Globus pallidus (tissue), 1 donor: Measurements from ENCODE around the gene DGUOK.

Experiments used
- DNase-seq: peaks from one replicate; pipeline ENCODE4 v3.0.0-alpha.2; 2015; ENCODE audit warnings: low spot score

Gene DGUOK

DNA sequence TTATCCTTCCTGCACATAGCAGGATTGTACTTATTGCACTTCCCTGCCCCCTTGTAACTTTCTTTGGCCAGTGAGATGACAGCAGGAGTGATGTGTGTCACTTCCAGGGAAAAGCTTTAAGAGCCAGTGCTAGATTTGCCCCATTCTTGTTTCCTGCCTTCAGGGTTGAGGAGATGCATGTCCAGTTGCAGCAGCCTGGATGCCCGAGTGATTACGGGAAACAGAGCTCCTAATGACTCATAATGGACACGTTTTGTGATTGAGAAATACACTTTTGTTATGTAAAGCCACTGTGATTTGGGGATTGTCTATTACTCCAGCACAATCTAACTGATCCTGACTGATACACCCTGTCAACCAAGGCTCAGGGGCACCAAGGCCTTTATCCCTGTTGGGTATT is 53.0 kb downstream of the DGUOK start:
- no peak for DNase-seq

DNA sequence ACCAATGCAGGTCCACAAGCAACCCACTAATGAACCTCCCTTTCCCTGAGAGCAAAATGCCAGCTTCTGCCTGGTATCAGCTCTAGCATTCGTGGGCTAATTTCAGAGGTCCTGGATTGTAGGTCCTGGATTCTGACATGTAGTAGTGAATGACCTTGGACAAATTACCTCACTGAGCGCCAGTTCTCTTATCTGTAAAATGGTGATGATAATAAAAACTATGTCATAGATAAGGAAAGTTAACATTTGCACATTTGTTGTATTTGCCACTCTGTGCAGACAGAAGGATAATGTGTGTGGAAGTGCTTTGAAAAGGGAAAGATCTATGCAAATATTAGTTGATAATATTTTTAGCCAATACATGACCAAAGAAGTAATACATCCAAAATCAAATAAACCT is 53.9 kb downstream of the DGUOK start:
- DNase-seq, result no peak

DNA sequence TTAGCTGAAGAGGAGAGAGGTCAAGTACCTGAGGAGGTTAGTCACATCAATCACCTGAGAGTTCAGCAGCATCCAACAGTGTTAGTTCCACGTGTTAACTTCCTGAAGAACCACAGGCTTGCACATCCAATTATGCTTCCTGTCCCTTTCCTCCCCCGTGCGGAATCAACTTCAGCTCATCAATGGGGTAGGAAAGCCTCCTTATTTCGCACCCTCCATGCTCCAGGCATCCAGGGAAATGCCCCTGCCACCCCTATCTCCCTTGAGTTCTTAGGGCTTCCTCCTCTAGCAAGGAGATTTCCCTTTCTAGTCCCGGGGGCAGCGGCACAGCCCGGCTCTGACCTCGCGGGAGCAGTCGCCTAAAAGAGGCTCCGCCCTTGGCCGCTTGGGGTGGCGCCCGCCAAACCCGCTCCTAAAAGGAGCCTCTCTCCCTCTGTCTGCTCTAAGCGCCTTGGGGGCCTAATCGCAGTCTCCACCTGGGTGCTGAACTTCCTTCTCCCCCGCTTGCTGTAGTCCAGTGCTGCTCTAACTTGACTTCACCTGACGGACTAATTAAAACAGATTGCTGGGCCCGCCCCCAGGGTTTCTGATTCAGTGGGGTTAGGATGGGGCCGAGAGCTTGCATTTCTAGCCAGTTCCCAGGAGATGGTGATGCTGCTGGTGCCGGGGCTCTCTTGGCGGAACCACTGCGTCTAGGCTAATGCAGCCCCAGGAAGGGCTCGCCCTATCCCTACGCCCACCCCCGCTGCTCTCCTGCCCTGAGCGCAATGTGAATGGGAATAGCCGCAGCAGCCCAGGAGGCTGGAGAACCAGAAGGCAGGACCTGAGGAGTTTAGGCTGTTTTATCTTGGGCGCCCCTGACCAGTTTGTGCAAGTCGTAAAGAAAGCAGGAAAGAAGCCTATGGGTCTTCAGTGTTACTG is 54.7 kb downstream of the DGUOK start:
- DNase-seq, result no peak

DNA sequence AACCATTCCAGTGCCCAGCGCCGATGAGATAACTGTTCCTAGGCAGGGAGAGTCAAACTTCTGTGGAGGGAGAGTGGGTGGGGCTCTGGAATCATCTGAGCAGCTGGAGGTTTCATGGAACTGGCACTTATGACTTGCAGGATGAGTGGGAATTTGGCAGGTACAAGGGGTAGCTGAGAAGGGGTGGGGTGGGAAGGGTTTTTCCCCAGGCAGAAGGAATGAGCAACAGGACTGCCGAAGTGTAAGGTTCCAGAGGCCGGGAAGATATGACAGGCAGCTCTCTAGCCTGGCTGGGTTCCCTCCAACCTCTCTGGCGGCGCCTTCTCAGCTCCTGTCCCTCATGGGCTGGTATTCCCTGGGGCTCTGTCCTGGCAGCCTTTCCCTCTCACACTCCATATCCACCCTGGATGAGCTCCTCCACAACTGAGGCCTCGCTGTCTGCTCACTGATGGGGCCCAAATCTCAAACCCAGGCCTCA is 55.5 kb downstream of the DGUOK start:
- no peak for DNase-seq

DNA sequence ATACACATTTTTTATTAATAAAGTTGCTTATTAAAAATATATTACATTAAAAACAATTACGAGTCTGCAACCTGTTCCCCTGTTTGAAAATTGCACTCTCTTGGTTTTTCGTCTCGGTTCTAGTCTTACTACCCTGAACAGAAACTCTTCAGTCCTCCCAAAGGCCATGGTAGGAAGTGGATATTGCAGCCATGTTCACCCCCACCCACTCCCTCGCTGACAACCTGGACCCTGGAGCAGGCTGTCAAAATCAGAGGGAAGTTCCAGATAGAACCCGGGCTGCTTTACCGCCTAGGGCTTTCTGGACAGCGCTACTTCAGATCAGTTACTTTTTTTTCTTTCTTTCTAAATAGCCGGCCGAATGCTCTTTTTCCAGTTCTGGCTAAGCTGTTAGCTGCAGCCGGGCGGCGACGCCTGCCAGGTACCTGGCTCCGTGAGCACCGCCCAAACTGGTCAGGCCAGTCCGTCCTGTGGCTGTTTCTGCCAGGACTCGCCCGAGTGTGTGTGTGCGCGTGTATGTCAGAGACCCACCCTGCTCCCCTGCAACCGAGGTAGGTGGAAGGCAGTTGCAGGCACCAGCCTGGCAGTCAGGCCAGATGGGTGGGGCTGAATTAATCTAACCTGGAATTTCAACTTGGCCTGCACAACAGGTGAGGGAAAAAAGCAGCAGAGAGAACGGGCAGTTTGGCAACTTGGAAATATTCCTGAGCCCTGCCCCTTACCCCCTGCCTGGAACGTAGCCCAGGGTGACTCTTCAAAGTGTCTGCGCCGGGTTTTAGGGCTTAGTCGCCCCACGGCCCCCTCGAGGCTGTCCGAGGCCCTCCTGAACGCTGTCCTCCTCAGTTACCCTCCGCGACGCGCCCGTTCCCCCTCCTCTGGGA is 56.9 kb downstream of the DGUOK start:
- DNase-seq, result no peak

DNA sequence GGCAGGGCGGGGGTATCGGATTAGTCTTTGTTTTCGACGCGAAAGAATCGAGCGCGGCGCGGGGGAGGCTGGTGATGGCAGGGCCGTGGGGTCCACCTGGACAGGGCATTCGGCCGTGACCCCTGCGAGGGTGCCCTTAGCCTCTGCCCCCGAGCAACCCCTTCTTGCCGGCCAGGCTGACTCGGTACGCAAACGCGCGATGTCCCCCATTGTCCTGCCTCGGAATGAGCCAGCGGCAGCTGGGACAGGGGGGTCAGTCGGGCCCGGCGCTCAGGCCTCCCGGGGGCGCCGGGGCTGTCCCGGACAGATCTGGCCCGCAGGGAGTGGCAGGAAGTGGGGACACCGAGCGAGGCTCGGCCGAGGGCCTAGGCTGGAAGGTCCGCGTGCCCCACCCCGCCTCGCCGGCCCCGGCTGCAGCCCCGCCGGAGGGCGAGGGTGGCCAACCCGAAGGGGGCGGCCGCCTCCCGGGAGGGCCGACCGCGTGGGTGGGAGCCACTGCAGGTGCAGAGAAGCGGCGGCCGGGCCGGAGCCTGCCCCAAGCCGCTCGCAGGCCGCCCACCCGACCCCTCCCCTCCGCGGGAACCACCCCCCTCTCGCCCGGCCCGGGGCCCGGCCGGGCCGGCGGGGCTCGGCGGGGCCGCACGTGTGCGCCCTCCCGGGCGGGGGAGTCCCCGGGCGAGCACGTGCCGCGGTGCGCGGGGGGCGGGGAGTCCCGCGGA is 57.7 kb downstream of the DGUOK start, which contains the start of gene TET3:
Gene TET3, plus strand, starts transcription at position 708 of the 719 bp plus-strand sequence. CDS start 1,494 bp downstream, outside the sequence.
- no peak for DNase-seq

DNA sequence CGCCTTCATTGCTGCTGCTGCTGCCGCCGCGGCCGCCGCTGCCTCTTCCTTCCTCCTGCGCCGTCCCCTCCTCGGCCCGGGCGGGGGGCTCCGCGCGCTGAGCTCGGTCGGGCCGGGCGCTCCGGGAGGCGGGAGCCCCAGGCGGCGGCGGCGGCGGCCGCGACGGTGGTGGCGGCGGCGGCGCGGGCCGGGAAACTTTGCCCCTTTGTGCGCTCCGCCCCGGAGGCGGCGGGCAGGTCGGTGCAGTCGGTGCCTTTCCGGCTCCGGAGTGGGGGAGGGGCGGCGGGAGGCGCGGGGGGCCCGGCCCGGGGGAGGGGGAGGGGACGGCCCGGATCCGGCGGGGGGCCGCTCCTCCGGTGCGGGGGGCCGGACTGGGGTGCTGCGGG is 58.2 kb downstream of the DGUOK start:
- no peak for DNase-seq

DNA sequence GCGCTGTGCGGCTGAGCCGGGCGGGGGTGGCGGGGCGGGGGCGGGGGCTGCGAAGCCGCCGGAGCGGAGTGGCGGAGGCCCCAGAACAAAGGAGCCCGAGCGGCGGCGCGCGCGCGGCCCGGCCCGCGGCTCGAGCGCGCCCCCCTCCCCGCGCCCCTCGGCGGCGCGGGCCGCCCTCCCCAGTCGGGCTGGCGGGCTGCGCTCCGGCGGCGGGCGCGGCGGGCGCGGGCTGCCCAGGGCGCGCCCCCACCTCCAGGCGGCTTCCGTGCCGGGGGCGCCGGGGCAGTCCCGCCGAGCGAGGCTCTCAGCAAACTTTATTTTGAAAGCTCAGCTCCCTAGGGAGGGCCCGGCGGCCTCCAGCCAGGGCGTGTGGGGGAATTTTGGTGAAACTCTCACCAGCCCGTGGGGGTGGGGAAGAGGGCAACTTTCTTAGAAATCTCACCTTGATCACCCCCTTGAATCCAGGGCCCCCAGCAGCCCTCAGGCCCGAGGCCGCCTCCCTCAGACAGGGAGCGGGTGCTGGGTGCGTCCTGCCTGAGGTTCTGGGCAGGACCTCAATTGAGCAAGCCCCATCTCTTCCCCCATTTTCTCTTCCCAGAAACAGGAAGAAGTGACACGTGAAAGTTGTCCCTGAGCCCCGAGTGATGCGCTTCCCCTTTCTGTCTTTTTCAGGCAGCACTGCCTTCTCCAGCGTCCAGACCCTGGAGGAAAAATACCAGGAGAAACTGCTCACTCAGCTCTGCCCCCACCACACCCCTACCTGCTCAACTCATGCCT is 58.8 kb downstream of the DGUOK start:
- no peak for DNase-seq

DNA sequence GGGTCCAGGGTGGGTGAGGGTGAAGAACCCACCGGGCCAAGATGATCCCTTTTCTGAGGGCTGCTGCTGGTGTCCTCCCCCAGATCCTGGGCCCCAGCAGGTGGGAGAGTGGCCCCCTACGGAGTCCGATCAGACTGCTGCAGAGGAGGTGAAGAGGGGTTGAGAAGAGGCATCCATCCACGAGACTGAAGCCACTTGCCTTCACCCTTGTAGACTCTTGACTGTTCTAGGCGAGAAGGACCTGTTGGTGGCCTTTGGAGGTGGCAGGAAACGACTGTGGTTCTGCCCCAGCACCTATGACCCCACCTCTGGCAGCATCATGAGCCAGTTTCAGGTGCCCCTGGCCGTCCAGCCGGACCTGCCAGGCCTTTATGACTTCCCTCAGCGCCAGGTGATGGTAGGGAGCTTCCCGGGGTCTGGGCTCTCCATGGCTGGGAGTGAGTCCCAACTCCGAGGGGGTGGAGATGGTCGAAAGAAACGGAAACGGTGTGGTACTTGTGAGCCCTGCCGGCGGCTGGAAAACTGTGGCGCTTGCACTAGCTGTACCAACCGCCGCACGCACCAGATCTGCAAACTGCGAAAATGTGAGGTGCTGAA is 59.5 kb downstream of the DGUOK start:
- DNase-seq, result no peak

DNA sequence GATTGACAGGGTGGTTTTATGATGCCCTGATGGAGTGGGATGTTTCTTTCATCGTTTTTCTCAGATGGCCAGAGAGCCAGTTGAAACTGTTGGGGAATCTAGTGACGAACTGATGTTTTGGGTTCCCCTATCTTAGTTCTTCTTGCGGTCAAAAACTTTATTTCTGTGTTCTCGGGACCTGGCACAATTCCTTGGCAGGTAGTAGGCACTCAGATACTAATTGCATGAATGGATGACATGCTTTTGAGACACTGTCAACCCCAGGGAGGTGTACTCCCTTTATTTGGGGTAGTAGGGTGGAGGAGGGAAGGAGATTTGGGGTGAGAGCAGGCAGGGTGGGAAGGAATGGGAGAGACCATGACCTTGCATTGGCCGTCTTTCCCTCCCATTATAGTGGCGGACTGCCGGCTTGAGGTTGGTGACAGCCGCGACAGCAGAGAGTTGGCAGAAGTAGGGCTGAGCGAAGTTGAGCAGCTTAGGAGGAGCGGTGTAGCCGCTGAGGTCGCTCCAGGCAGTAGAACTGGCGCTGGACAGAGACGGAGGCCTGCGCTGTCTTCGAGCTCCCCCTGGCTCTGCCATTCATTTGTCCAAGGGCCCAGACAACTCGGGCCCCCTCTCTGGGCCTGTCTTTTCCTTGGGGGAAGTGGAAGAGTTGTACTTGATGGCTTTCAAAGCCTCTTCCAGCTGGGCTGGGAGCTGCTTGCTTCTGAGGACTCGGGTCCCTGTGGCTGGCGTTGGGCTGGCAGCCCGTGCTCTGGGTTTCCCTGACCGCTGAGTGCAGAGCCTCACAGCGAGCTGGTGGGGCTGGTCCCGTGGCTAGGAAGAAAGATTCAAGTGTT is 60.6 kb downstream of the DGUOK start:
- no peak for DNase-seq

DNA sequence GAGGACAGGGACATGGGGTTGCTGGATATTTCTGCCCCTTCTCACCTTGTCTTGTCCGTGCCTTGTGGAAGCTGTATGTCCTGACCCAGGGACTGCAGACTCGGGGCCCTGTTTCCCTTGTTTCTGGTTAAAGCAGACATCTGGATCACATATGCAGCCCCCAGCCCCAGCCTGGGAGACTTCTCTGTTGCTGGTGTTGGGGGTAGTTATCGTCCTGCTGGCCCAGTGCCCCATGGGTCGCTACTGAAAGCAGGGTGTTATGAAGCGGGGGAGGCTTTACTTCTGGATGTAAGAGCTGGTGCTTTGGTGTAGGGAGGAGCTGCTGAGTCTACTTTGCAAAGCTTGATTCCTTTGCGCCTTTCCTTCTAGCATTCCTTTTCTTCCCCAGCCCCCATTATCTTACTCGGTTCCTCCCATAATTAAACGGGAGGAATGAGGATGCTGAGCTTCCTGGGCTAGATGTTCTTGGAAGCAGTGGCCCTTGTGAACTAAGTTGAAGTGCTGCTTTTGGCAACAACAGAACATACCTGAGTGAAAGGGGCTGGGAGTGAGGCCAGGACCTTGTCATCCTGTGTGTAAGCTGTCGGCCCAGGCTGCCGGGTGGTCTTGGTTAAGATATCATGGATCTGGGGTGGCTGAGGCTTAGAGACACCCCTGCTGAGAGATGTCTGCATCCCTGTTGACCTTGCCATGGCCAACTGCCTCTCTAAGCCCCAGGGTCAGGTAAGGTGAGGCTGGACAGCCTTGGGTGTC is 61.4 kb downstream of the DGUOK start:
- no peak for DNase-seq

DNA sequence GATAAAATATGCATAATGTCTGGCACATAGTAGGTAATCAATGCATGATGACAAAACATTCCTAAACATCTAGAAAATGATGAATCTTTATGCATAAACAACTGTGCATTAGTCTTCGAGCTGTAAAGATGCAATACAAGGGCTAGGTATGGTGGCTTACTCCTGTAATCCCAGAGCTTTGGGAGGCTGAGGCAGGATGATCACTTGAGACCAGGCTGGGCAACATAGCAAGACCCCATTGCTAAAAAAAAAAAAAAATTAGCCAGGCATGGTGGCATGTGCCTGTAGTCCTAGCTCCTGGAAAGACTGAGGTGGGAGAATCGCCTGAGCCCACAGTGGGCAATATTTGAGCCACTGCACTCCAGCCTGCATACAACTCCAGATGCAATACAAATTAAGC is 63.3 kb downstream of the DGUOK start:
- DNase-seq, result no peak

DNA sequence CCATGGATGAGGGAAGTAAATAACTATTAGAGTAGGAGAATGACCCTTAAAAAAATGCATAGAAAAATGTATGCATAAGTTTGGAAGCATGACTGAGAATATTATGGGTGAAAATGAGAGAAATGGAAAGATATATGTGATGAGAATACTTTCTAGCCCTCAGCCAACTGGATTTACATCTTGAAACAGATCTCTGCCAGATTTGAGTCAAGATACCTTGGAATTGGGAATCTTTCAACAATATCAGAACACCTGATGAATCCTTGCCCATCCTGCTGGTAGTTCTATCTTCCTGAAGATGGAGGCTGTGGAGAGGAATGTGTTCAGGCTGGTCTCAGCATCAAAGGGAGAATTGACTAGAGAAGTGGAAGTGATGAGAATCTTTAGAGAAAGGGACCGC is 63.9 kb downstream of the DGUOK start:
- no peak for DNase-seq

DNA sequence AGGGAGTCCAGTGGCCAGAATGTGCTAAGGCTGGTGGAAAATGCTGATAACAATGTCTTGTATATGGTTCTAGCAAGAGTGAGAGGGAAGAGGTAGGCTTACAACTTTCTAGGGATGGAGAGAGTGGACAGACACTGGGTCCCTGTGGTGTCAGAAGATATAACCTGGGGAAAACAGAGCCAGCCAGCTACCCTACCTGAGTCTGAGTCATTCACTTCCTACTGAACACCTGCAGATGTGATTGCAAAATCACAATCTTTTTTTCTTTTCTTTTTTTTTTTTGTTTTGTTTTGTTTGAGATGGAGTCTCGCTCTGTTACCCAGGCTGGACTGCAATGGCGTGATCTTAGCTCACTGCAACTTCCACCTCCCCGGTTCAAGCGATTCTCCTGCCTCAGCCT is 65.4 kb downstream of the DGUOK start:
- DNase-seq, result no peak

DNA sequence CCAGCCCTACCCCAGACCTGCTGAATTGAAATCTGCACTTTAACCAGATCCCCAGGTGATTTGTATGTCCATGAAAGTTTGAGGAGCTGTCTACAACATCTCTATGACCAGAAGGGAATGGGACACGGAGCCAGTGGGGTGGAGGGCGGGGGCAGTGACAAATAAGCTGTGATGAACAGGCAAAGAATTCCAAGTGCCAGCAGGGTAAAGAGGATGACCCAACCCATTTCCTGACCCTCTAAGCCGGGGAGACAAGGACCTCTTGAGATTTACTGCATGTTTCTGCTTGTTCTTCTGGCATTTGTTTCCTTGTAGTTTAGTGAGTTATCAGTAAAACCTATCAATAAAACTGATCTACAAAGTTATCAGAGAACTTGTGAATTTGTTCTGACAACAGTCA is 66.7 kb downstream of the DGUOK start:
- DNase-seq, result no peak

DNA sequence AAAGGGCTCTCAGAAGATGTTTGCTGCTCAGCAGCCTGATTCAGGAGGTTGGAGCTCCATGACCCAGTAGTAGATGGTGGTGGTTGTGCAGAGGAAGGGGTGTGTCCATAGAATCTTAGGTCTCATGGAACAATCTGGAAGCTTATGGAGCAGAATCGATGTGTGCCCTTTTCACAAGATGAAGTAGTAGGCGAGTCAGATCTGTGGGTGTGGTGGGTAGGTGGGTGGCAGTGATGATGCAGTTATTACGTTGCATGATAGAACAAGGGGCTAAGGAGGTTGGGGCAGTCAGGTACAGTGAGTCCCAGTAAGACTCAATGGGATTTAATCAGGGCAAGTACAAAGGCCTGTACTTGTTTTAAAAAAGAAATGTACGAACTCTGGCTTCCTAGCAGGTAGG is 67.1 kb downstream of the DGUOK start:
- no peak for DNase-seq

DNA sequence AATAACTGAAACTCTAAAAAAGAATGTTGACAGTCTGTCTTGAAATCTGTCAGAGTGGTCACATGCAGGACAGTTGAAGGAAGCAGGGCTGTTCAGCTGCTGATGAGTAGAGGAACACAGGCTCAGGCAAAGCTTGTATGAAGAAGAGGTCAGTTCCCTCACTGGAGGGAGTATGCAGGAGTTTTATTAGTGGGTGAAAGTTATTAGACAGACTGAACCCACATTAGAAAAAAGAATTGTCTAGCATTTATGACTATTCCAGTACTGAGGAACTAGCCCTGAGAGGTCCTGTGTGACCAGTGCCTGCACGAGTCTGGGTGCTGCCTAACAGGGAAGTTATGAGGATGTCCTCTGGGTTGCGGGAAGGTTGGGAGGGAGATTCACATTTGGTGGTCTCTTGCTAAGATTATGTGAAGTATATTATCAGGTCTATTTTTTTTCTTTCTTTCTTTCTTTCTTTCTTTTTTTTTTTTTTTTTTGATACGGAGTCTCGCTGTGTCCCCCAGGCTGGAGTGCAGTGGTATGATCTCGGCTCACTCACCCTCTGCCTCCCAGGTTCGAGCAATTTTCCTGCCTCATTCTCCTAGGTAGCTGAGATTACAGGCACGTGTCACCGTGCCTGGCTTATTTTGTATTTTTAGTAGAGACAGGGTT is 67.6 kb downstream of the DGUOK start:
- no peak for DNase-seq

DNA sequence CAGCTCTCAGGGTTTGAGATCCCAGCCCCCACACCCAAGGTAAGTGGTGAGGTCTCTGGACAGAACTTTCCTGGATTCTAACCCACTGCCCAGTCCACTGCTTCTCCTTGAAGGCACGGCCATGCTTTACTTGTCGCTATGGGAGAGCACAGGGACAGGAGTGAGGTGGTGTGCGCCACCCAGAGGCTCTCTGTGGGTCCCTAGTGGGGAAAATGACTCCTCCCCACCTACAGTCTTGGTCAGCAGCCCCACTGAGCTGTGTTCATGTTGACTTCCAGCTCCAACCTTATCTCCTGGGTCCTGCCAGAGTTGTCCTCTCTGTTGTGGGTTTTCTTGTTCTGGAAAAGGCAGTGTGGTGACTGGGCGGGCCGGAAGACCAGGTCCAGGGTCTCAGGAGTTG is 69.1 kb downstream of the DGUOK start:
- no peak for DNase-seq

DNA sequence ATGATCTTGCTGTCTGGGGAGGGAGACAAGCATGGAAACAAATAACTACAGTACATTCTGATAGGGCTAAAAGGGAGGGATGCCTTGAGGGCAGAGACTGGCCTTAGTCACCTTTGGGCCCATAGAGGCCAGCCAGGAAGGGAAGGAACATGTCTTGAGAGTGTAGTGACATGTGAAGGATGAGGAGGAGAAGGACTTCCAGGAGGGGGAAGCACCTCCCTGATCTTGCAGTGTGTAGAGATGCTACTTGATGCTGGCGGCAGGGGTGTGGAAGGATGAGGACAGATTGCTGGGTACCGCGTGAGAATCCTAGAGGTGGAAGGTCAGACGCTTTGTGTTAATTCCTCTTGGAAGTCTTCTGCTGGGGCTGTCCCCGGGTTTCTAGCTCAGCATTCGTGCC is 71.1 kb downstream of the DGUOK start:
- no peak for DNase-seq
